GM21360 (cell line): ENCODE results near the gene OPCML.

ENCODE experiments used
- ATAC-seq: cut with Tn5 transposase; IDR thresholded peaks from one replicate; pipeline ENCODE4 v1.9.1; 2021; ENCODE audit warnings: mild to moderate bottlenecking, moderate library complexity; ENCODE audit not compliant: unreplicated experiment

Gene OPCML

GRCh38 chr11:132551016-132551415, 981.3 kb downstream of the OPCML start:
- no peak for ATAC-seq

- no peak for ATAC-seq
Measured at GRCh38 chr11:132549561-132549960, 982.7 kb downstream of the OPCML start.

GRCh38 chr11:132549001-132549400, 983.3 kb downstream of the OPCML start:
- no peak for ATAC-seq

GRCh38 chr11:132544007-132544406, 988.3 kb downstream of the OPCML start:
- no peak for ATAC-seq

GRCh38 chr11:132541794-132542193, 990.5 kb downstream of the OPCML start:
- no peak for ATAC-seq

GRCh38 chr11:132540581-132540980, 991.7 kb downstream of the OPCML start:
- no peak for ATAC-seq

- no peak for ATAC-seq
Measured at GRCh38 chr11:132539590-132540368, 992.5 kb downstream of the OPCML start.

- no peak for ATAC-seq
Measured at GRCh38 chr11:132538642-132539041, 993.7 kb downstream of the OPCML start.

- no peak for ATAC-seq
Measured at GRCh38 chr11:132535830-132536229, 996.5 kb downstream of the OPCML start.

- ATAC-seq: no peak
Measured at GRCh38 chr11:132531921-132532320, 1000.4 kb downstream of the OPCML start.

GRCh38 chr11:132528181-132528580, 1004.1 kb downstream of the OPCML start:
- ATAC-seq: no peak

- no peak for ATAC-seq
Measured at GRCh38 chr11:132523929-132524328, 1008.4 kb downstream of the OPCML start.

GRCh38 chr11:132520199-132520598, 1012.1 kb downstream of the OPCML start:
- ATAC-seq: no peak

- ATAC-seq: no peak
Measured at GRCh38 chr11:132519241-132519815, 1013.0 kb downstream of the OPCML start.

- ATAC-seq: no peak
Measured at GRCh38 chr11:132504501-132505041, 1027.7 kb downstream of the OPCML start.

- no peak for ATAC-seq
Measured at GRCh38 chr11:132501356-132501755, 1030.9 kb downstream of the OPCML start.

- no peak for ATAC-seq
Measured at GRCh38 chr11:132499661-132500060, 1032.6 kb downstream of the OPCML start.

GRCh38 chr11:132496341-132496740, 1036.0 kb downstream of the OPCML start:
- no peak for ATAC-seq

- no peak for ATAC-seq
Measured at GRCh38 chr11:132493801-132494200, 1038.5 kb downstream of the OPCML start.

- ATAC-seq: no peak
Measured at GRCh38 chr11:132490978-132491377, 1041.3 kb downstream of the OPCML start.

GRCh38 chr11:132486060-132486459, 1046.2 kb downstream of the OPCML start:
- no peak for ATAC-seq

- no peak for ATAC-seq
Measured at GRCh38 chr11:132475026-132475425, 1057.3 kb downstream of the OPCML start.
